Endothelial cell of umbilical vein (primary cell): ENCODE results near the gene CCDC182. TPM values are rescaled to one million over a fixed set of nuclear protein-coding genes. Genes with fewer than 3 reads are reported as not detected.

Experiments
- BruUV-seq: library from RNA; stranded (reverse); fragments of 400-500 nt; replicated peaks from 2 replicates; lab custom pipeline; 2021; lab: Mats Ljungman, UMichigan
- CTCF ChIA-PET: fragments of 300-600, 350-600 bp; sonication (Branson Sonifier 250); formaldehyde crosslinking; loops from one replicate; lab custom pipeline; 2021; ENCODE audit warnings: antibody characterized with exemption, inconsistent platforms; lab: Charles Lee
- POLR2A ChIA-PET: fragments of 300-600, 350-600 bp; sonication (Branson Sonifier 250); formaldehyde crosslinking; loops from one replicate; lab custom pipeline; 2021; ENCODE audit warnings: antibody characterized with exemption, inconsistent platforms; lab: Charles Lee
- DNase-seq: peaks from one replicate; pipeline ENCODE4 v3.0.0-alpha.2; 2011; ENCODE audit warnings: low read depth, low spot score
- FAIRE-seq: peaks from 2 replicates; lab custom pipeline; 2011; peaks lifted over from hg19 to GRCh38; lab: Jason Lieb, UNC
- H2AFZ ChIP-seq: 2 replicates; pipeline ENCODE4 v1.6.0; 2012; ENCODE audit warnings: low read depth, low read length, control low read depth, inconsistent platforms
- H3K27ac ChIP-seq: 2 replicates; pipeline ENCODE4 v1.5.1; 2011; ENCODE audit warnings: low read depth, mild to moderate bottlenecking, control low read depth, low read length, moderate library complexity; ENCODE audit not compliant: insufficient read depth
- H3K27me3 ChIP-seq, 2 experiments: 2 replicates each; pipeline versions ENCODE4 v1.6.0 to v1.6.1; 2011; ENCODE audit warnings: low read length in 2 of 2, mixed read lengths in 1 of 2; ENCODE audit not compliant: control insufficient read depth in 2 of 2, insufficient read depth in 2 of 2
- H3K36me3 ChIP-seq, 2 experiments: 2 replicates in 1 of 2; 3 replicates in 1 of 2; pipeline ENCODE4 v1.5.1; 2011; ENCODE audit warnings: low read length in 2 of 2, mild to moderate bottlenecking in 1 of 2, moderate library complexity in 1 of 2; ENCODE audit not compliant: control insufficient read depth in 2 of 2, insufficient read depth in 2 of 2; ENCODE audit errors: extremely low read depth in 1 of 2
- H3K4me1 ChIP-seq: 3 replicates; pipeline ENCODE4 v1.5.1; 2011; ENCODE audit warnings: mild to moderate bottlenecking, low read length; ENCODE audit not compliant: control insufficient read depth, insufficient read depth; ENCODE audit errors: extremely low read depth
- H3K4me2 ChIP-seq: 2 replicates; pipeline ENCODE4 v1.6.1; 2011; ENCODE audit warnings: low read length, control low read depth, mixed read lengths; ENCODE audit not compliant: insufficient read depth
- H3K4me3 ChIP-seq, 3 experiments: fragments of 200-600 bp in 1 of 3; sonication (generic), shearing (Covaris generic) in 1 of 3; replicated peaks in 1 of 3; 2 replicates each; pipeline ENCODE4 v1.5.1; 2011 to 2016; ENCODE audit warnings: control low read depth in 3 of 3, low read length in 3 of 3, mild to moderate bottlenecking in 2 of 3, inconsistent platforms in 1 of 3, low read depth in 1 of 3, moderate library complexity in 1 of 3; ENCODE audit not compliant: insufficient read depth in 1 of 3
- H3K79me2 ChIP-seq: 2 replicates; pipeline ENCODE4 v1.6.0; 2012; ENCODE audit warnings: low read length, inconsistent platforms; ENCODE audit not compliant: control insufficient read depth, insufficient read depth
- H3K9ac ChIP-seq: replicated peaks from 2 replicates; pipeline ENCODE3; 2011; ENCODE audit warnings: low read length, control low read depth; ENCODE audit not compliant: insufficient read depth; ENCODE audit errors: extremely low read depth
- H3K9me1 ChIP-seq: replicated peaks from 3 replicates; pipeline ENCODE4 v1.6.0; 2011; ENCODE audit warnings: mild to moderate bottlenecking, low read length; ENCODE audit not compliant: control insufficient read depth, insufficient read depth; ENCODE audit errors: extremely low read depth
- H3K9me3 ChIP-seq: replicated peaks from 2 replicates; pipeline ENCODE4 v1.5.1; 2012; ENCODE audit warnings: low read length, inconsistent platforms; ENCODE audit not compliant: control insufficient read depth, insufficient read depth
- H4K20me1 ChIP-seq: replicated peaks from 2 replicates; pipeline ENCODE3; 2011; ENCODE audit warnings: mild to moderate bottlenecking, low read length; ENCODE audit not compliant: control insufficient read depth, insufficient read depth; ENCODE audit errors: extremely low read depth
- CTCF ChIP-seq, 2 donors: IDR thresholded peaks; 1 replicate in 1 of 2; 2 replicates in 1 of 2; pipeline ENCODE4 v1.5.1; 2011; ENCODE audit warnings: low read length in 2 of 2, mild to moderate bottlenecking in 2 of 2, moderate library complexity in 2 of 2, control low read depth in 1 of 2, inconsistent platforms in 1 of 2, low read depth in 1 of 2; ENCODE audit not compliant: insufficient read depth in 1 of 2; ENCODE audit errors: extremely low read depth in 1 of 2
- EZH2 ChIP-seq: IDR thresholded peaks from 2 replicates; pipeline ENCODE4 v1.6.1; 2012; ENCODE audit warnings: borderline replicate concordance, low read depth, mild to moderate bottlenecking, moderate library complexity, low read length, inconsistent platforms; ENCODE audit not compliant: severe bottlenecking
- FOS ChIP-seq: IDR thresholded peaks from 2 replicates; pipeline ENCODE4 v1.6.1; 2011; ENCODE audit warnings: mild to moderate bottlenecking, low read length, moderate library complexity, borderline replicate concordance; ENCODE audit not compliant: insufficient read depth
- GATA2 ChIP-seq: IDR thresholded peaks from 2 replicates; pipeline ENCODE4 v1.7.0; 2011; ENCODE audit warnings: low read depth, mild to moderate bottlenecking, moderate library complexity, mixed read lengths, low read length; ENCODE audit not compliant: insufficient read length, insufficient read depth
- JUN ChIP-seq: IDR thresholded peaks from 2 replicates; pipeline ENCODE4 v1.6.1; 2011; ENCODE audit warnings: borderline replicate concordance, low read depth; ENCODE audit not compliant: insufficient read length, insufficient read depth
- MAX ChIP-seq: IDR thresholded peaks from 2 replicates; pipeline ENCODE4 v1.6.1; 2011; ENCODE audit not compliant: insufficient read depth, insufficient read length
- MYC ChIP-seq: IDR thresholded peaks from one replicate; pipeline ENCODE4 v1.6.1; 2011; ENCODE audit warnings: mild to moderate bottlenecking, low read depth, low read length
- POLR2A ChIP-seq: IDR thresholded peaks from 2 replicates; pipeline ENCODE4 v1.6.1; 2012; ENCODE audit warnings: low read depth, mild to moderate bottlenecking, control low read depth, low read length
- POLR2AphosphoS5 ChIP-seq: IDR thresholded peaks from 2 replicates; pipeline ENCODE4 v1.6.1; 2012; ENCODE audit warnings: low read depth, mild to moderate bottlenecking, control low read depth, low read length, moderate library complexity; ENCODE audit not compliant: insufficient read depth
- dilution Hi-C: fragments of 300-500 bp; cut with MboI; formaldehyde crosslinking; loops from one replicate; pipeline ENCODE4 v1.15.0; 2019; ENCODE audit warnings: low sequenced_read_pairs; ENCODE audit not compliant: extremely low pct_ligation_motif_present
- intact Hi-C: fragments of 100-400 bp; cut with micrococcal nuclease; formaldehyde crosslinking; loops from one replicate; pipeline ENCODE4 v1.10.0; 2022
- polyA plus RNA-seq, 4 experiments: library from polyadenylated mRNA; depleted of rRNA in 3 of 4; stranded (reverse) in 3 of 4; unstranded in 1 of 4; fragments of >200 nt; gene quantifications; 2 replicates each; pipeline versions ENCODE4 v1.2.1 to v1.2.3, GENCODE V29; 2011 to 2012; ENCODE audit warnings: missing spikeins in 1 of 4
- total RNA-seq: library from RNA; stranded (reverse); gene quantifications from 2 replicates; pipeline ENCODE4 v1.2.3, GENCODE V29; 2021

CCDC182 gene
- total and polyA plus RNA-seq, 2 donors (not counting 3 experiments of a cell fraction or from before 2014, with no cell fraction given), result not detected

GRCh38 chr17:57788725-57789124, 43.6 kb upstream of the CCDC182 start:
- ChIA-PET POLR2A (no interaction called here), CTCF (interaction anchor here (1.1 to 1.6 kb wide), 3 partner anchors 15 to 191 kb away, joined by 3 read pairs; no protein-coding TSS in a partner anchor)
- no peak for TF ChIP-seq POLR2A
- no peak for TF ChIP-seq FOS
- H4K20me1 ChIP-seq, result no peaks in the 10 kb centered on the region
- H3K4me3 ChIP-seq, result no peak overlapping the region
- no peak overlapping the region for H3K27ac ChIP-seq
- H3K4me2 ChIP-seq, result no peak overlapping the region
- H3K9me1 ChIP-seq, result no peaks in the 10 kb centered on the region
- intact Hi-C loops, result no loop called here
- no peak overlapping the region for H2AFZ ChIP-seq
- dilution Hi-C loops, result no loop called here
- no peaks in the 10 kb centered on the region for H3K79me2 ChIP-seq
- H3K36me3 ChIP-seq, result no peaks in the 10 kb centered on the region
- BruUV-seq, result no TSS peak
- no peak for DNase-seq
- no peak for FAIRE-seq
- H3K4me1 ChIP-seq, result no peaks in the 10 kb centered on the region
- H3K9ac ChIP-seq, result no peak overlapping the region
- H3K9me3 ChIP-seq, result no peaks in the 10 kb centered on the region
- peaks cover 21 to 32% of the 10 kb centered on the region in 2 experiments for H3K27me3 ChIP-seq

- Histone ChIP-seq H3K27ac (no peak overlapping the region), H3K4me3 (no peak overlapping the region), H3K4me1 (no peaks in the 10 kb centered on the region), H3K9me3 (no peaks in the 10 kb centered on the region), H3K9me1 (no peaks in the 10 kb centered on the region), H3K9ac (no peak overlapping the region), H3K27me3 (peaks cover 19 to 31% of the 10 kb centered on the region in 2 experiments), H2AFZ (no peak overlapping the region), H3K36me3 (no peaks in the 10 kb centered on the region), H3K79me2 (no peaks in the 10 kb centered on the region), H3K4me2 (no peak overlapping the region), H4K20me1 (no peaks in the 10 kb centered on the region)
- intact Hi-C loops (no loop called here), dilution Hi-C loops (no loop called here)
- no peak for TF ChIP-seq EZH2
- TF ChIP-seq POLR2AphosphoS5, result no peak
- no peak for TF ChIP-seq MYC
- no peak for TF ChIP-seq CTCF (IDR thresholded peaks at IDR 0.05; ENCODE audit: extremely low read depth in 1 of 2, insufficient read depth in 1 of 2, low read depth in 1 of 2, low read length in 2 of 2)
- no peak for TF ChIP-seq POLR2A
- no peak for TF ChIP-seq JUN
- TF ChIP-seq FOS, result no peak
- TF ChIP-seq GATA2, result no peak
- no peak for TF ChIP-seq MAX
- DNase-seq (no peak), FAIRE-seq (no peak)
- POLR2A ChIA-PET, result no interaction called here
- no TSS peak for BruUV-seq
- CTCF ChIA-PET, result interaction anchor here (0.6 to 5.1 kb wide), 10 partner anchors 11 to 663 kb away, joined by 3 to 73 read pairs (median 32); no protein-coding TSS in a partner anchor
Observed at GRCh38 chr17:57785022-57785421, 39.9 kb upstream of the CCDC182 start.
